HG03432 (cell line): ENCODE results near the gene PERP.
A peak's percentile ranks its signal among the peaks of the same experiment; 100 is the strongest.
"Not testable (repeated sequence)": the region's sequence is repeated elsewhere in the genome, so short reads cannot be mapped to it uniquely, and the experiment has no call there.

Experiments
- ATAC-seq: cut with Tn5 transposase; IDR thresholded peaks from one replicate; pipeline ENCODE4 v1.9.1; 2021; ENCODE audit warnings: mild to moderate bottlenecking, moderate library complexity; ENCODE audit not compliant: unreplicated experiment

Gene PERP

DNA sequence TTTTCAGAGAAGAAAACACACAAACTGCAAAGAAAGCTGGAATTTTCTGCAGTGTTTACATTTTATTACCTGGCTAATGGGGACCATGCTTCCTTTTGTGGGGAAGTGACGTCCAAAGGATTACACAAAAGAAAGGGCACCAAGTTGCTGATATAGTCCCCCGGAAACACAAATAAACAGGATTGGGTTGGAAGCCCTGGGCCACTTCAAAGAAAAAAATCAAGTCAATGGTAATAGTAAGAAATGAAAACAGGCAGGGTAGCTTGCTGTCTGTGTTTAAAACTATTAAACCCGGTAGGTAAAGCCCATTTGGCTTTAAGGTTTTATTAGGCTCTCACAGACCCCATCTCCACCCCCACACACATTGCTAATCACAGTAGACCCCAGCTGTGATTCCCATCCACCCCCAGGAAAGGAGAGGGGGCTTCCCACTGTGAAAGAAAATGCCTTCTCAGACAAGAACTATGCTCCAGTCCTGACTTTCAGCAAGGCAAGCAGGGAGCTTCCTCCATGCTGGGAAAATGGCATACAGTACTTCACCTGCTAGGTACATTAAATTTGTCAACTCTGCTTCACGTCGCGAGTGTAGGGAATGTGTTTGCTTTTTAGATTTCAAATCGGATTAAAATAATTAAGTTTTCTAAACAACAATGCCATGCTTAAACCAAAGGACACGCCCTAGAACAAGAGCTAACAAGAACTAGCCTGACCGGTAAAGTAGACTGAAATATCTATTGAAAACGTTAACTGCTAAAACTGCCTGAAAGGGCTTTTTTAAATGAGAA, 1.1 kb downstream of the PERP start:
- no peak for ATAC-seq

DNA sequence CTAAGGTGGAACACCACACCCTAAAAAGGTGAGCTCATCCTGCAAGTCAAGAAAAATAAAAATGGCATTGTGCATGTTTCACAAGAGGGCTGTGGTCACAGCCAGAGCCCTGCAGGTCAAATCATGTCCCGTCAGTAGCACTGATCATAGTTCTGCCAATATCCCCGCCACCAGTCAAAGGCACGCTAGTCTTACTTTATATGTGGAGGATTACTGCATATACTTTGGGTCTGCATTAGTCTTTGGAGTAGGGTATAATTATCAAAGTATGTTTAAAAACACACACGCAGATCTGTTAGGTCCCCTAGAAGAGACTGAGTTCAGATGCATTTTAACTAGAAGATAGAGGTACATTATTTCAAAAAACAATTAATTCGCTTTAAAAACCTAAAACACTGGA, 1.8 kb downstream of the PERP start:
- no peak for ATAC-seq

DNA sequence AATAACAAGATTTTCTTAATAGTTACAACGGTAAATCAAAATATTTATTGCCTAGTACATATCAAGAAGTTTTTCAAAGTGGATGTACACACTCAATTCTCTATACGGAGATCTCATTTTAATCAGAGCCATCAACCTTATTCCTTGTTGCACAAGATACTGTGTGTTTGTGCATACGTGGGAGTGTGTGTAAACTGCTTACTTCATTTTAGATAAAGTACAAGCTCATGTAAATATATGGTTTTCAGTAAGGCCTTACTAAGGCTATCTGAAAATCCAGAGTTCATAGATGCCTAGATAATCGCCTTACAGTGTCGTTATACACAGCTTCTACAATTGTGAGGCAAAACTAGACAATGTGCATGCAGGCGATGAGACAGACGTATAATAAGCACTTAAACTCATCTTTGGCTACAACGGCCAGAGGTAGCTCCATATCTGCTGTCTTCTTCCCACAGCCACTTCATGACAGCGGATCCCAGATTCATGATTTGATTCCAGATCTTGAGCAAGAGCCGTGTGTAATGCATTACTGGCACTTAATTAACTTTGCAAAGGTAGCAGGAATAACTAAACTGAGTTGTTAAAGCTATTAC, 2.5 kb downstream of the PERP start:
- ATAC-seq, result no peak

DNA sequence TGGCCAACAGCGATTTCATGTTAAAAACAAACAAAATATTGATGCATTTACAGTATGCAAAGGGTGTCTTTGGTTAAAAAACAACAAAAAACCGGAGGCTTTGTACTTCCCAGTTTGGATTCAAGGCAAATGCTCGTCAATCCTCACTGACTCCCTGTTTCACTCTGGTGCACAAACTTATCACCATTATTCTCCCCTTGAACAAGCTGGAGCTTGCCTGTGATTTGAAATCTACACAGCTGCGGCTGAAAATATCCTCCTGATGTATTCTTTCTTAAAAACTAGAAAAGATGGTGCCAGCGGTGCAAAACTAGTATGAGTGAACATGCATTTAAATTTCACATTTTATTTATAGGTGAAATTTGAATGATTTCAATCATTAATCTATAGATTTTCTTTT, 3.3 kb downstream of the PERP start:
- no peak for ATAC-seq

DNA sequence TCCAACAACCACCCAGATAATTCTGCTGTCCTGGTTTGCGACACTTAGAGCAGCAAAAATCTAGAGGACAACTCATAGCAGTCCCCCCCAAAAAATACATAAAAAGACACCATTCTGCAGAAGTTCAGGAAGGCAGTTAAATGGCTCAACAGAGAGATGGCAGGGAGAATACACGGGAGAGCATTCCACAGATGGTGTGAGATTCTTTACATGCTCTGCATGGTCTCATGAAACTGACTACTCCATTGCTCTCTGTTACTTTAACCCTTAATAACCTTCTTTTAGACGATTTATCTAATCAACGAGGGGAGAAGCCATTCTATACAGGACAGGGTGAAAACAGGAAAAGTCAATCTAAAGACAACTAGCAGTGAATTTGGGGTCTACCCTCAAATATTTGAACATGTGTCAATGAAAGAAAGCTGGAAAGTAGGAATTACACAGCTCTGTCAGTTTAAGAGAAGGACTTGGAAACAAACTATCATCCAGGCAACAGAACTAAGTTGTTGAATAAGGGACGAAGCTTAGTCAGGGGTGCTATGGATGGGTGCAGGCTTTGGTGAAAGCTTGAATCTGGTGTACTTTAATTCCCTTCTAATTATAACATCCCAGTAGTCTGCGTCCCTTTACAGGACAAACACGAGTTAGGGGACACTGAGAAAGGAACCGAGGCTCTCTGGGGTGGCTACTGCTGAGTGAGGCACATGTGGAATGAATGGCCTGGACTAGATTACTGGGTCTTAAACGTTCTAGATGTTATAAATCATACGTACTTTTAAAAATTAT, 5.1 kb downstream of the PERP start:
- ATAC-seq, result no peak

DNA sequence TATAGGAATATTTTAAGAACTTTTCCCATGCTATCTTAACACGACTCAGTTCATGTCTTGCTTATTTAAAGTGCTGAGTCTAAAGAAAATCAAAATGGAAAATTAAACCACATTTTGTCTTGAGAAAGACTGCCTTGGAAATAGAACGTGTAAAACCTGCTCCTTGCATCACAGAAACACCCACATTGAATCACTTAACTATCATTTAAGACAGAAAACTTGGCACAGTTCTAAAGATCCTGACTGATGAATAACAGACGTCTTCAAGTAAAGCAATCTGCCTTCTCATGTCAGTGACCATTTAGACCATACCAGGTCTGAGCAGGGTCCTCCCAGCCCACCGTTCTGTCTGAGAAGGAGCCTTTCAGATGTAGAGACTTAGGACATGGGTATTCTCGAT, 7.4 kb downstream of the PERP start:
- ATAC-seq, result no peak

DNA sequence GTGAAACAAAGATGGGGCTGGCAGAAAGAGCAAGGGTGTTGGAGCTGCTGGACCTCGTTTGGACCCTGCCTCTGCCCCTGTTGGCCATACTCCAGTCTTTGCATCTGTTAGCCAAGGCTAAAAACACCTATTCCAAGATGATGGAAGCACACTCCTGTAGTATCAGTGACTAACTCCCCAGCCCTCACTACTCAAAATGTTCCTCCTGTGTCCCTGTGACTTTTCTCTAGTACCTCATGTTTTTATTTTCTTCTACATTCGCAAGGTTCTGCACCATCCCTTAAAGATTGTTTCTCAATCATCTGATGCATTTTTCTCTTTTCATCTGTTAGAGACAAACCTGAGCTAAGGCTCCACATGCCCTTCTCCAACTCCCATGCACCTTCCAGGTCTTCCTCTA, 8.9 kb downstream of the PERP start:
- no peak for ATAC-seq

DNA sequence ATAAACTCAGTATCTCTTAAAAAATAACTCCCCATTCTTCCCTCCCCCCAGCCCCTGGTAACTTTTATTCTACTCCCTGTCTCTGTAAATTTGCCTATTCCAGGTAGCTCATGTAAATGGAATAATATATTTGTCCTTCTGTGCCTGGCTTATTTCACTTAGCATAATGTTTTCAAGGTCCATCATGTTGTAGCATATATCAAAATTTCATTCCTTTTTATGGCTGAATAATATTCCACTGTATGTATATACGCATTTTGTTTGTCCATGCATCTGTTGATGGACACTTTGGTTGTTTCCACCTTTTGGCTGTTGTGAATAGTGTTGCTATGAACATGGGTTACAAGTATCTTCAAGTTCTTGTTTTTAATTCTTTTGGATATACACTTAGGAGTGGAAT, 13.0 kb downstream of the PERP start:
- ATAC-seq, result no peak

DNA sequence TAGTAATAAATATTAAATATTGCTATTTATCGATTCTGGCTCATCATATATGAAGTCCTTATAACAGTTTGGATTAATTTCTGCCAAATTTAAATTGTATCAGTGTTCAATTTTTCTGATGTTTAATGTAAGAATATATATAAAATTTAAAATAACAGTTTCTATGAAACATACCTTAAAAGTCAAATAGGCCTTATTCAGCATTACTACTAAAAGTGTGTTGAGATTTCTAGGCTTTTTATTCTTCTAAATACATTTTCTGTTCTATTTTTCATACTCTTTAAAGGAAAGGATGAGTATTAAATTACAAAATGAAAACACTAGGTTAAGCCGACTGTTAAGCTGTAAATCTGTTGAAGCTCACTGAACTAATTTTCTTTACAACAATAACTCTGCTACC, 13.6 kb downstream of the PERP start:
- ATAC-seq, result no peak

DNA sequence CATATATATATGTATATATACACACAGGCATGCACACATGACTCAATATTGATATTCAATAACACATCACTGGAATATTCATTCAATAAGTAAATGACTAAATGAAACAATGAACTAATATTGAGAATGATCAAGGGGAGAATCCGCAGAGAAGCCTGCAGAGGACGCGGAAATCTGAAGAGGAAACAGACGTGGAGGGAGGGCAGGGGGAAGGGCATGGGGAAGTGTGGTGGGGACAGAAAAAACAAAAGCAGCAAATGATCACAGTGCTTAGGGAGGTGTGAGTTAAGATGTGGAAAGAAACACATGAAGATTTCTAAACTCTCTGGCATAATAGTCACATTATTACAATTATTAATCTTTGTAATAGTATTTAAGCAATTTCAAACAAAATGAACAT, 14.5 kb downstream of the PERP start:
- ATAC-seq, result no peak

DNA sequence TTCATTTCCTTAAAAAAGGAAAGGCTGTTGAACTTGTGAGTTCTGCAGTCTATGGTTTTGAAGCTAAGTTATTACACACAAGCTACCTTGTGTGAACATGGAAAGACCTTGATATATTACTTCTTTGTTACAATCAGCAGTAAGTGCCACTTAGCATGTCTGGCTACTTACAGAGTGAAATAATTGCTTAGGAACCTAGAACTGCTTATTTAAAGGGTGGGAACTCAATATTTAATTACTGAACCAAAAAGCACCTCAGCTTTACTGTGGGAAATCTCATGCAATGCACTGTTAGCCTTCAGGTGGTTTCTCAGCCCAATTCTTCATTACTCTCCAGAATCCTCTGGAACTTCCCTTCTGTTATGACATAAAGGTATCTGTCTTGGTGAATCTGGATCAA, 17.9 kb downstream of the PERP start:
- no peak for ATAC-seq

DNA sequence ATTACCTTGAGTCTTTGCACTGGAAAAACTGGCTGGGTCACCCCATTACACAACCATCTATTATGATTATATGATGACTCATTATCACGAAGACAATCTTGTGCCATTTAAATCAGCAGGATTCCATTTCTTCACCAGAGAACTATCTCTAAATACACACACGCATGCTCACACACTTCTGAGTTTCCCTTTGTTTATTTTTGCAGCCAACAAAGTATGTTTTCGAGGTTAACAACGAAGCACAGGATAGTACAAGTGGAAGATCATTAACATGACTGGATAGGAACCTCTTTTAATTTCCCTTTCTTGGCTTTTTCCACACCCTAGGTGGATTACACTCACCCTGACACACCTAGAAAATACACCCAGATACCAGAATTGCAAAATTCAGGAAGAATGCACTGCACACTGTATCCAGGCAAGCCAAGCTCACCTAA, 18.9 kb downstream of the PERP start:
- ATAC-seq, result no peak

DNA sequence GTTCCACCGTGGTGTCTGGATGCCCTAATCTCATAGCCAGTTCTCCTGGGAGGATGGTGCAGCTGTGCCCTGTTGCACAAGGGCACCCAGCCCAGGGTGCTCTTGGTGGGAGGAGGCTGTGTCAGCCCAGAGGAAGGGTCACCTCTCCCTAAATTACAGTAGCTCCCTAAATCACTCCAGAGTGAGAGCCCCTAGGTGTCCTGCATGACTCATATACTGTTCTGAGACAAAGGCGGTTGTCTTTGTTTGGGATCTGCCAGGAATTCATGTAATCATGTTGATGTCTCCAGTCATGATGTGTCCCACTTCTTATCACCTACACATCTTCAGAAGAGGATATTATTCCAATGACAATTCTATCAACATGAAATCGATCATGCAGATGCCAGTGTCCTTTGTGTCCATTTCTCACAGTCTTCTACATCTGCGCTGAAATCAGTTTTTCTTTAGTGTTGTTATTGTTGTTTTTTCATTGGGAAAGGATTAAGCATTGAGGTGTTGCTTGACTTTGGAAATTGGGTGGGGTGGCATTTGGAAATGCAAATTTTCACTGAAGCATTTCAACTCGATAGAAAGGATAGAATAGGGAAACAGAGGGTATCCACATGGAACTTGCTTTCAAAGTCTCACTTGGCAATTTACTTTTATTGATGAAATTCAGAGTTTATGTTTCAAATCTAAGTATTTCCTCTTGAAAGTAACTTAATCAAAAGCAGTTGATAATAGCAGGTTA, 19.5 kb downstream of the PERP start:
- ATAC-seq, result no peak

DNA sequence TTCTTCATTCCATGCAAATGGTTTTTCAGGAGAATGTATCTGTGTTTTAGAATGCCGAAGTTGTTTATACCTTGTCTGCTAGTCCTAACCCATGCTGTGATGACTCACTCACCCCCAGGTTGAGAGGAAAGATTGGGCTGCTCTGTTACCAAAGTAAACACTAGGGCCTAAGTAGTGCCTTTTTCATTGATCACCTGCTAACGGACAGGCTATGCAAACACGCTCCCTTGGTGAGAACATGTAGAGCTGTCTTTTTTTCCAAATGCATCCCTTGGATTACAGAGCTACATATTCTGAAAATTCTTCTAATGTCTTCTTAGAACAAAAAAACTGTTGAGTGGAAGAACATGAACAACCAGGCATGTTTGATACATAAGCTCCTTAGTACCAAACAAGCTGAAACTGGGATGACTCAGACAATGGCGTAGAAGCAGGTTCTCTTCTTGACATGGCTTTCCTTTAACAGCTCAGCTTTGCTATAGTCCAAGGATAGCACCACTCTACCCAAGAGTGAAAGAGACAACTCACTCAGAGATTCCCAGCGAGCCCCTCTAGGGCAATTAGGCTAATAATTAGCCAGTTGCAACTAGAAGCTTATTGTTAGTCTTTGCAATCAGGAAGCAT, 20.5 kb downstream of the PERP start:
- ATAC-seq, result peak; percentile 53

DNA sequence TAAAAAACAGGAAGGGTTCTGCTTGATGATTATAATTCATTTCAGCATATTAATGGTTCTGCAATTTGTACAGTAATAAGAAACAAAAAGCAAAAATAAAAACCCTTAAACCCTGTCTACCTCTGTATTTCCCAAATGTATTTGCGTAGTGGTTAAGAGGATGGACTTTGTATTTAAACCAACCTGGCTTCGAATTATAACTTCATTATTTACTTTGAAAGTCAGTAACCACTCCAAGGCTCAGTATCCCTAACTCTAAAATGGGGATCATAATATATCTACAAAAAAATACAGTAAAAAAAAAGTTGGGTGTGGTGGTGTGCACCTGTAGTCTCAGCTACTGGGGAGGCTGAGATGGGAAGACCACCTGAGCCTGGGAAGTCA, 21.4 kb downstream of the PERP start:
- no peak for ATAC-seq

DNA sequence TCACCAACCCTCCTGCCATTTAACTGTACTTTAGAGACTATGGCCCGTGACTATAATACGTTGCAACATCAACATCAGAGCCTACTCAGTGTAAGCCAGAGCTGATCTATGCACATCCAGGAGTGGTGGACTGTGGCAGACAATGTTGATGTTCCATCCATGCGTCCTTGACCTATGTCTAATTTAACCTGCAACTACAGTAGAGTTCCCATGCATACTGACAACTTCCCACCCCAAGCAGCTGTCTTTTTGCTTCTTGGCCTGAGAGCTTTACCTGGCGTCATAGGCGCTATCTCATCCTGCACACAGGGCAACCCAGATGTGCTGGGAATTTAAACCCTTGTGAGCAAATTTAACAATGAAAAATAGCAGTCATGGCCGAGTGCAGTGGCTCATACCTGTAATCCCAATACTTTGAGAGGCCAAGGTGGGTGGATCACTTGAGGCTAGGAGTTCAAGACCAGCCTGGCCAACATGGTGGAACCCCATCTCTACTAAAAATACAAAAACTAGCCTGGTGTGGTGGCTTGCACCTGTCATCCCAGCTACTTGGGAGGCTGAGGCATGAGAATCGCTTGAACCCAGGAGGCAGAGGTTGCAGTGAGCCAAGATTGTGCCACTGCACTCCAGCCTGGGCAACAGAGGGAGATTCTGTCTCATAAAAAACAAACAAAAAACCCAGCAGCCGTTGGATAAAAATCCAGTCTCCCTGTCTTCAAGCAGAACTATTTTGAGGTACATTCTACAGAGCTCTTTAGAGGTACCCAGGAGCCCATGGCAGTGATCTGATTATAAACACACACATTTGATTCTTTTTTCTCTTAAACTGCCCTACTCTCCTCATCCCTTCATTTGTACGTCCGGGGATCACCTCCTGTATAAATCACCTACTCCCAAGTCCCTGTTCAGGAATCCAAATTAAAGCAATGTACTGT, 22.0 kb downstream of the PERP start:
- no peak for ATAC-seq

DNA sequence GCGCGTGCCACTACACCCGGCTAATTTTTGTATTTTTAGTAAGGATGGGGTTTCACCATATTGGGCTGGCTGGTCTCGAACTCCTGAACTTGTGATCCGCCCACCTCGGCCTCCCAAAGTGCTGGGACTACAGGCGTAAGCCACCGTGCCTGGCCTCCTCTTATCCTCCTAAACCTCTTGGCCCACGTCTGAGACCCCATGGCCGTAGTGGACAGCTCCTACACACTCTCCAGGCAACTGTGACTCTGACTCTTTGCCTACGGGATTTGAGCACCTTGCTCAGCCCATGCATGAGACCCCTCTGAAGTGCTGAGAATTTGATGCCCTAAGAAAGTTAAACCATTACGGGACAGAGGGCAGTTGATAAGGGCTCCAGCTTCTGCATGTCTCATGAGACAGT, 25.0 kb downstream of the PERP start:
- no peak for ATAC-seq

DNA sequence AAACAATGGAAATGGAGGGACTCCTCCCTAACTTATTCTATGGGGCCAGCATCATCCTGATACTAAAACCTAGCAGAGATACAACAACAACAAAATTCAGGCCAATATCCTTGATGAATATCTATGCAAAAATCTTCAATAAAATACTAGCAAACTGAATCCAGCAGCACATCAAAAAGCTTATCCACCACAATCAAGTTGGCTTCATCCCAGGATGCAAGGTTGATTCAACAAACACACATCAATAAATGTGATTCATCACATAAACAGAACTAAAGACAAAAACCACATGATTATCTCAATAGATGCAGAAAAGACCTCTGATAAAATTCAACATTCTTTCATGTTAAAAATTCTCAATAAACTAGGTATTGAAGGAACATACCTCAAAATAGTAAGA, 27.7 kb downstream of the PERP start:
- ATAC-seq, result not testable (repeated sequence)

DNA sequence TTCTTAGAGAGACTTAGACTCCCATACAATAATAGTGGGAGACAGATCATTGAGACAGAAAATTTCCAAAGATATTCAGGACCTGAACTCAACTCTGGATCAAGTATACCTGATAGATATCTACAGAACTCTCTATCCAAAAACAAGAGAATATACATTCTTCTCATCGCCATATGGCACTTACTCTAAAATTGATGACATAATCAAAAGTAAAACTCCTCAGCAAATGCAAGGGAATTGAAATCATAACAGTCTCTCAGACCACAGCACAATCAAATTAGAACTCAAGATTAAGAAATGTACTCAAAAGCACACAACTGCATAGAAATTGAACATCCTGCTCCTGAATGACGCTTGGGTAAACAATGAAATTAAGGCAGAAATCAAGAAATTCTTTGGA, 28.7 kb downstream of the PERP start:
- ATAC-seq, result no peak

DNA sequence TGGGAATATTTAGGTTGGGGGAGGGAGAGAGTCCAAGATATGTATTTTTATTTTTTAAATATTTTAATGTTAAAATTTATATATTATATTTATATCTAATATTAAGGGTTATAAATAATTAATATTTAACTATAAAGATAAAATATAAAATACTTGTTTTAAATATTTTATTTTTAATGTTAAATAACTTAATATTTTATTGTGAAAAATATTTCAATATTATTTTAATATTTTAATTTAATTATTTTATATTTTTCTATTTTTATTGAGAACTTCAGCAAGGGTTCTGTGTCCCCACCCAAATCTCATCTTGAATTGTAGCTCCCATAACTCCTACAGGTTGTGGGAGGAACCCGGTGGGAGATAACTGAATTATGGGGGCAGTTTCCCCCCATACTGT, 34.0 kb downstream of the PERP start:
- ATAC-seq, result no peak
